ENCODE results near the gene CNTNAP5.

CNTNAP5 gene

DNA sequence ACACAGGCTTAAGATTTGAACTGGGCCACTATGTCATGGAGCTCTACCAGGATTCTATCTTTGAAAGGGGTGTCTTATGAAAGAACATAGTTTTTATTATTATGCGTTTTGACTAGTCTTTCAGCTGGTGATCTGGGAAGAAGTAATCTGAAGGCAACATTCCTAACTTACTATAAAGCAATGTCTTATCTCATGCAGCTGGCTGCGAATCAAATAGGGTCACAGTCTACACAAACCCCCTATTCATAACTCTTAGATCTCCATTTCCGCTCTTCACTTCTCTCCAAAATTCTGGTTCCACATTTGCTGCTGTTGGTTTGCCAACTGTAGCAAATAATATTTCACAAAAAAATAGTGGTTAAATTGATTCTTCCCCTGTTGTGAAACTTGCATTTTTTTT is 813.3 kb downstream of the CNTNAP5 start:
- no peak for DNase-seq

GRCh38 chr2:124867247-124867646 is 842.2 kb downstream of the CNTNAP5 start:
- no peak for DNase-seq

- DNase-seq = no peak
These were observed 849.1 kb downstream of the CNTNAP5 start for GRCh38 chr2:124874219-124874618.

- DNase-seq = no peak
These were observed 849.6 kb downstream of the CNTNAP5 start for GRCh38 chr2:124874676-124875075.

DNA sequence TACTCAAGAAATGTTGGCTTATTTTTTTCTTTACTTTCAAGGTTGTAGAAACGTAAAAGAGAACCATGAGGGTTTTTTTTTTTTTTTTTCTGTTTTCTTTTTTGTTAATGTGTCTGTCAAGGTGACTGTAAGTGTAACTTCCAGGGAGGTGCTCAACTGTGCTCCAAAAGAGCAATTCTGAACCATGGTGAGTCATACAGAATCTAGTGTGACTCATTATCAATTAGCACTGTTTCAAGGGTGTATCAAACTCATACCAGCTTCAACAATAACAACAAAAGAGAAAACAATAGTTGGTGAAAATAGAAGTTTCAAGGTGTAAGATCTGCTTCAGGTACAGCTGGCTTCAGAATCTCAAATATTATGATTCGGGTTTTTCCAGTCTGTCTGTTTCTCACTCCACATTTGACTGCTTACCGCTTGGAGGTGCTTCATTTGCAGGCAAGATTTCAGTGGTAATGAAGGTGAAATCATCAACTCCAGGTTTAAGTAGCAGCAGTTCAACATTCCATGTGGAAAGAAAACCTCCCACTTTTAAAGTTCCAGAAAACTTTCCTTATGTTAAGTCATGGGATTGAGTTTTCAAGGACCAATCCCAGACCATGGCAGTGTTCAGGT is 850.6 kb downstream of the CNTNAP5 start:
- no peak for DNase-seq

DNA sequence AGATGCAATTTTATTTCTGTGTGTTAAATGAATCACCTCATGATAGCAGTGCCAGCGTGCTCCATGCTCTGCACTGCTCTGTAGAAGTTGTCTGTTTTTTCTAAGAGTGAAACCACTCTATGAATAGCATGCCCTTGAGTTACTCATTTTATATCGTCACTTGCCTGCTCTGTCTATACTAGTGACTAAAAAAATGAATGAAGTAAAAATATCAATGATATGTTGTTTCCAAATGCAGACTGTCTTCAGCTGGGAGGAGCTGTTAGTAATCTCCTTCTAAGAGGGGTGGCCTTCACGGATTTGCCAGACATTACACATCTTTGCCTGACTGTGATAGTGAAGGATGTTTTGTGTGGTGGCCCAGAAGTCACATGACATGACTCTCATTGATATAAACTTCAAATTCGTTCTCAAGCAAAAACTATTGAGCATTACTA is 852.1 kb downstream of the CNTNAP5 start:
- no peak for DNase-seq

DNA sequence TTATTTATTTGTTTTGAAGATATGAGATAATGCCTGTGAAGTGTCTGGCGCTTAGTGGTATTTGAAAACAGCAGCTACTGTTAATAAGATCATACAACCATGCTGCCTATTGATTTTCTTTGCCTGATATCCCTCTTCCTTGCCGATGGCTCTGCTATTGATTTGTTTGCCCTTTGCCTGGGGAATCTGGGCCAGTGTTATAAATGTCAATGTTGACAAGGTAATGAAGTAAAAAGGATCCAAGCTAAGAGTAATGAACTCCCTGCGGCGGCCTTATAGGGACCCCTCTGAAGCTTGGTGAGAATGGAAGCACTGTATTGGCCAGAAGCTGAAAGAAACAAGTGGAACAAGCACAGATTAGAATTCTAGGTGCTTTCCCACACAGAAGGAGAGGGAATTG is 854.6 kb downstream of the CNTNAP5 start:
- no peak for DNase-seq

- DNase-seq = no peak
These were observed 855.9 kb downstream of the CNTNAP5 start for GRCh38 chr2:124880995-124881394.

- no peak for DNase-seq
These were observed 857.3 kb downstream of the CNTNAP5 start for GRCh38 chr2:124882423-124882822.

GRCh38 chr2:124883595-124883994 is 858.5 kb downstream of the CNTNAP5 start:
- DNase-seq = no peak

- no peak for DNase-seq
These were observed 859.2 kb downstream of the CNTNAP5 start for GRCh38 chr2:124884315-124884714.

- DNase-seq = no peak
These were observed 861.1 kb downstream of the CNTNAP5 start for GRCh38 chr2:124886216-124886615.

DNA sequence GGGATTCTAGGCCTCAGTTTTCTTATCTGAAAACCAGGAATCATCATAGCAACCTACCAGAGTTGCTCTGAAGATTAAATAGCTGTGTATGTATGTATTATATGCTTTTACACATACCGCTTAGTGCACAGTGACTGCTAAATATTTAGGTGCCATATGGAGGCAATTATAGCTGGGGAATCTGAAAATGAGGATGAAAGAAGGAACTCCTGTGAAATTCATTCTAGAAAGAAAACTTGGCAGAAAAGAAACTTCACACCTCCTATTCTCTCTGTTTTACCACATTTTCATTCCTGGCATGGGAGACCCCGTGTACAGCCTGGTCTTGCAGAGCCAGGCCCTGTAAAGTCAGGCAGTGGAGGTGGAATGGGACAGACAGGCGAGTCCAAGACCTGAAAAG is 862.4 kb downstream of the CNTNAP5 start:
- no peak for DNase-seq

- no peak for DNase-seq
These were observed 863.3 kb downstream of the CNTNAP5 start for GRCh38 chr2:124888431-124888830.

GRCh38 chr2:124894199-124894598 is 869.1 kb downstream of the CNTNAP5 start:
- no peak for DNase-seq

DNA sequence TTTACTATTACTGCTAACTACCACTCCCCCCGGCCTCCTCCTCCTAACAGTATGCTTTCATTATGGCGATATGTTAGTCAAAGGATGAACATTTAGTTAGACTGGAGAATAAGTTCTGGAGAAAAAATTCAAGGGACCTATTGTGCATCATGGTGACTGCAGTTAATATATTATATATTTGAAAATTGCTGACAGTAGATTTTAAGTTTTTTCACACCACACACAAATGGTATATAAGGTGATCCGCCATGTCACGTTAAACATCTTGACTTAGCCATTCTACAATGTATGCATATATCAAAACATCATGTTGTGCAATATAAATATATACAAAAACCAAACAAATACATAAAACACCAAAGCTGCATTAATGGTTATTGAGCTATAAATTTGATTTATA is 873.7 kb downstream of the CNTNAP5 start:
- no peak for DNase-seq

- DNase-seq = no peak
These were observed 883.3 kb downstream of the CNTNAP5 start for GRCh38 chr2:124908411-124908810.

DNA sequence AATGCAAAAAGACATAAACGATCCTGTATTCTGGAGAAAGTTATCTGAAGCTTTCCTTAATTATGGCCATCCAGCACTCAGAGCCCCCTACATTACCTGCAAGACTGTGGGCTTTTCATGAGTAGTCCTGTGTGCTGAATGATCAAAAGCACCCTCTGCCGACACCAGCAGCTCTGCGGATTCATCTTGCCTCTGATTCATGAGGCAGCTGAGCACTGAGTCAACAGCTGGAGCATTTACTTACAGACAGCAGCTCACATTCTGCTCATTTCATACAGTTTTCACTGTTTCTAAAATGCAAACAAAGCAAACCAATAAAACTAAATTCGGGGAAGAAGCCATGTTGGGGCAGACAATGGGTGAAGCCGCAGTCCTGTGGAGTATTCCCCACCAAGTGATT is 886.5 kb downstream of the CNTNAP5 start:
- DNase-seq = no peak

DNA sequence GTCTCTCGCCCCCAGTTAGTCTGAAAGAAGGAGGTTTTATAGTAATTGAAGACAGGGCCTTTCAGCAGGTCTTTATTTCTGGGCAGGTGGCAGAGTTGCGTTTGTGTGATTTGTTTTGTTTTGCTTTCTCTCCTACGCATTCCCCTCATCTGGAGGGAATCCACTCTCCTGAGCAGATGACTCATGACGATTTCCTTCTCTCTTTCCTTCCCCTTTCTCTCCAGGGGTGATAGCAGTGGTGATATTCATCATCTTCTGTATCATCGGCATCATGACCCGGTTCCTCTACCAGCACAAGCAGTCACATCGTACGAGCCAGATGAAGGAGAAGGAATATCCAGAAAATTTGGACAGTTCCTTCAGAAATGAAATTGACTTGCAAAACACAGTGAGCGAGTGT is 888.8 kb downstream of the CNTNAP5 start:
- no peak for DNase-seq

- DNase-seq = no peak
These were observed 890.5 kb downstream of the CNTNAP5 start for GRCh38 chr2:124915567-124915966.

DNA sequence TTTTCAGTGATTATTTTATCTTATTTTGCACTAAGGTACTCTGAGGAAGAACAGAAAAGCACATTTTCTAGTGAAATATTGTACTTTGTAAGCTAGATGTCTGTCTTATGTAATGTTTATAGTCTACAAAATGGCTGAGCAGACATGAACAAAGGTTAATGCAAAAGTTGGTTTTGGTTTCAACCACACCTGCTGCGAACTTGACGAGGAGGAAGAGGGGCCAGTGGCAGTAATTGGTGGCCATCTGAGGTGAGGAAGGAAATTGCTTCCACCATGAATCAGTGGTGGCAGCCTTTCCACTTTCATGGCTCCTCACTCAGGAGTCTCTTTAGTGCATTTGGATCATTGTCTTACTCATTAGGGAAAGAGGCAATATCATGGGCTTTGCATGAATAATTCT is 894.2 kb downstream of the CNTNAP5 start:
- peak; percentile 22 for DNase-seq

- DNase-seq = no peak
These were observed 895.4 kb downstream of the CNTNAP5 start for GRCh38 chr2:124920448-124920847.

- no peak for DNase-seq
These were observed 896.1 kb downstream of the CNTNAP5 start for GRCh38 chr2:124921191-124921590.

GRCh38 chr2:124923097-124923496 is 898.0 kb downstream of the CNTNAP5 start:
- DNase-seq = no peak

DNA sequence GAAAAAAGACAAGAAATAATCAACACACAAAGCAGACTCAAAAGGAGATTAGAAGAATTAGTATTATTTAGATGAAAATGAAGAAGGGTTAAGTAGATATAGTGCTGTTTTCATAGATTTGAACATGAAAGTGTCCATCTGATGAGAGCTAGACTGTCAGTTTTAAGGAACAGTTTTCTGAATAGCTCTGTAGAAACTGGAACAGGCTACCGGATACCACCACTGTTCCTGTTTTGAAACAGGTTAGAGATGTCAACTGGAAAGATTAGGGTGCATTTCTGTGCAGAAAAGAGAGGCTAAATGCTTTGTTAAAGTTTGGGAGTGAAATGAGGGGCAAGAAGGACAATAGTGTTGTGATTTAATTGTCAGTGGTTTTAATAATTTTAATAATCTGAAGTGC is 908.8 kb downstream of the CNTNAP5 start:
- no peak for DNase-seq

GRCh38 chr2:124953921-124954320 is 928.8 kb downstream of the CNTNAP5 start:
- DNase-seq = no peak
